ENCODE data around the gene TPST2. TPM values are rescaled to one million over a fixed set of nuclear protein-coding genes. Genes with fewer than 3 reads are reported as not detected.

TPST2 gene
- total and polyA plus RNA-seq, 2 experiments from 2014 or later = 17.8 to 44.2 TPM

- no peaks in the 10 kb centered on the region for H3K4me1 ChIP-seq (ENCODE audit: low read depth)
- H3K9me3 ChIP-seq (ENCODE audit: low read depth) = no peaks in the 10 kb centered on the region
- H3K36me3 ChIP-seq = no peaks in the 10 kb centered on the region
- H3K27ac ChIP-seq = no peak overlapping the region
- no peak overlapping the region for H3K4me3 ChIP-seq
- no peaks in the 10 kb centered on the region for H3K27me3 ChIP-seq
- DNase-seq (ENCODE audit: low read depth in 1 of 2, low spot score in 1 of 2) = no peak
- TF ChIP-seq CTCF (IDR thresholded peaks at IDR 0.05; ENCODE audit: low read depth, low read length) = no peak
Observed at GRCh38 chr22:26570864-26571525, 18.9 kb downstream of the TPST2 start.

GRCh38 chr22:26570115-26570514 is 19.8 kb downstream of the TPST2 start:
- no peak for TF ChIP-seq CTCF (IDR thresholded peaks at IDR 0.05; ENCODE audit: low read depth, low read length)
- no peaks in the 10 kb centered on the region for H3K27me3 ChIP-seq
- H3K27ac ChIP-seq = no peak overlapping the region
- H3K36me3 ChIP-seq = no peaks in the 10 kb centered on the region
- DNase-seq (ENCODE audit: low read depth in 1 of 2, low spot score in 1 of 2) = no peak
- no peaks in the 10 kb centered on the region for H3K4me1 ChIP-seq (ENCODE audit: low read depth)
- no peak overlapping the region for H3K4me3 ChIP-seq
- no peaks in the 10 kb centered on the region for H3K9me3 ChIP-seq (ENCODE audit: low read depth)

- no peak for DNase-seq (ENCODE audit: low read depth in 1 of 2, low spot score in 1 of 2)
- H3K27me3 ChIP-seq = no peaks in the 10 kb centered on the region
- H3K27ac ChIP-seq = no peak overlapping the region
- H3K36me3 ChIP-seq = no peaks in the 10 kb centered on the region
- H3K4me3 ChIP-seq = no peak overlapping the region
- H3K4me1 ChIP-seq (ENCODE audit: low read depth) = no peaks in the 10 kb centered on the region
- H3K9me3 ChIP-seq (ENCODE audit: low read depth) = no peaks in the 10 kb centered on the region
- no peak for TF ChIP-seq CTCF (IDR thresholded peaks at IDR 0.05; ENCODE audit: low read depth, low read length)
Observed at GRCh38 chr22:26568207-26568706, 21.7 kb downstream of the TPST2 start.

- no peak for DNase-seq (ENCODE audit: low read depth in 1 of 2, low spot score in 1 of 2)
- Histone ChIP-seq H3K4me1 (ENCODE audit: low read depth) (no peaks in the 10 kb centered on the region), H3K4me3 (no peak overlapping the region), H3K9me3 (ENCODE audit: low read depth) (no peaks in the 10 kb centered on the region), H3K27ac (no peak overlapping the region), H3K27me3 (no peaks in the 10 kb centered on the region), H3K36me3 (no peaks in the 10 kb centered on the region)
- no peak for TF ChIP-seq CTCF (IDR thresholded peaks at IDR 0.05; ENCODE audit: low read depth, low read length)
Observed at GRCh38 chr22:26567610-26568009, 22.3 kb downstream of the TPST2 start.

GRCh38 chr22:26566994-26567393 is 22.9 kb downstream of the TPST2 start:
- Histone ChIP-seq H3K4me3 (no peak overlapping the region), H3K27ac (no peak overlapping the region)

More at GRCh38 chr22:26566994-26567393, 22.9 kb downstream of the TPST2 start:
- DNase-seq (ENCODE audit: low read depth in 1 of 2, low spot score in 1 of 2) = no peak
- Histone ChIP-seq H3K36me3 (no peaks in the 10 kb centered on the region), H3K27me3 (no peaks in the 10 kb centered on the region), H3K9me3 (ENCODE audit: low read depth) (no peaks in the 10 kb centered on the region), H3K4me1 (ENCODE audit: low read depth) (no peaks in the 10 kb centered on the region)
- TF ChIP-seq CTCF (IDR thresholded peaks at IDR 0.05; ENCODE audit: low read depth, low read length) = no peak
